ENCODE measurements around the gene PROM1. TPM values are rescaled to one million over a fixed set of nuclear protein-coding genes. Genes with fewer than 3 reads are reported as not detected.

The PROM1 gene
- total RNA-seq, 1 experiment from 2014 or later: 196 TPM

- H3K9me3 ChIP-seq: no peaks in the 10 kb centered on the region
- H3K4me3 ChIP-seq (ENCODE audit: low read depth, low read length): no peak overlapping the region
- Mint-ChIP-seq H3K36me3 (ENCODE audit: insufficient read depth, unreplicated experiment) (peaks cover 37% of the 10 kb centered on the region), H3K9me3 (ENCODE audit: unreplicated experiment) (no peaks in the 10 kb centered on the region), H3K27ac (ENCODE audit: unreplicated experiment) (no peak overlapping the region), H3K4me1 (ENCODE audit: low read depth, unreplicated experiment) (peaks cover 35% of the 10 kb centered on the region), H3K27me3 (ENCODE audit: insufficient read depth, unreplicated experiment) (no peaks in the 10 kb centered on the region), H3K4me3 (ENCODE audit: unreplicated experiment) (no peak overlapping the region)
- 0 out of 2 replicates have a peak, but pooled peaks cover 3% of the 10 kb centered on the region for H3K36me3 ChIP-seq (ENCODE audit: control insufficient read depth, insufficient read depth, low read length)
- intact Hi-C loops (cut with micrococcal nuclease; ENCODE audit: unreplicated experiment): loop anchor here (2.0 kb wide), 1 partner anchor 44 kb away; no protein-coding TSS in a partner anchor
- H3K27me3 ChIP-seq (replicated peaks; ENCODE audit: control insufficient read depth, insufficient read depth, low read length): no peaks in the 10 kb centered on the region
- no TSS peak for BruUV-seq (replicated peaks)
- TF ChIP-seq CTCF (IDR thresholded peaks at IDR 0.05; ENCODE audit: insufficient read depth in 1 of 2, low read depth in 1 of 2, low read length in 1 of 2, severe bottlenecking in 1 of 2, unreplicated experiment in 1 of 2): no peak
- CTCF ChIA-PET: no interaction called here
- POLR2A ChIA-PET: no interaction called here
- H3K4me1 ChIP-seq: peaks cover 50% of the 10 kb centered on the region
- DNase-seq: no peak
Observed at GRCh38 chr4:16039139-16039538, 44.7 kb downstream of the PROM1 start.

- Histone ChIP-seq H3K4me3 (ENCODE audit: low read depth, low read length) (no peak overlapping the region), H3K9me3 (no peaks in the 10 kb centered on the region), H3K27me3 (replicated peaks; ENCODE audit: control insufficient read depth, insufficient read depth, low read length) (no peaks in the 10 kb centered on the region), H3K36me3 (ENCODE audit: control insufficient read depth, insufficient read depth, low read length) (0 out of 2 replicates have a peak, but pooled peaks cover 3% of the 10 kb centered on the region), H3K4me1 (peaks cover 61% of the 10 kb centered on the region)
- no TSS peak for BruUV-seq (replicated peaks)
- ChIA-PET POLR2A (interaction anchor here (0.6 to 1.0 kb wide), 2 partner anchors 8 to 46 kb away, joined by 3 to 6 read pairs; partner anchors contain the start of gene PROM1), CTCF (interaction anchor here (1.0 kb wide), 1 partner anchor 8 kb away, joined by 5 read pairs; no protein-coding TSS in a partner anchor)
- peak overlapping the region; percentile 53 for H3K4me3 Mint-ChIP-seq (ENCODE audit: unreplicated experiment)
- intact Hi-C loops (cut with micrococcal nuclease; ENCODE audit: unreplicated experiment): loop anchor here (1.0 to 2.0 kb wide), 2 partner anchors 8 to 45 kb away; no protein-coding TSS in a partner anchor
- no peak for TF ChIP-seq CTCF (IDR thresholded peaks at IDR 0.05; ENCODE audit: insufficient read depth in 1 of 2, low read depth in 1 of 2, low read length in 1 of 2, severe bottlenecking in 1 of 2, unreplicated experiment in 1 of 2)
- no peaks in the 10 kb centered on the region for H3K9me3 Mint-ChIP-seq (ENCODE audit: unreplicated experiment)
- no peaks in the 10 kb centered on the region for H3K27me3 Mint-ChIP-seq (ENCODE audit: insufficient read depth, unreplicated experiment)
- H3K4me1 Mint-ChIP-seq (ENCODE audit: low read depth, unreplicated experiment): peaks cover 35% of the 10 kb centered on the region
- H3K27ac Mint-ChIP-seq (ENCODE audit: unreplicated experiment): peak overlapping the region; percentile 67
- DNase-seq: peak; percentile 68 to 86
- H3K36me3 Mint-ChIP-seq (ENCODE audit: insufficient read depth, unreplicated experiment): peaks cover 37% of the 10 kb centered on the region
Observed at GRCh38 chr4:16037901-16038300, 45.9 kb downstream of the PROM1 start.

- no peaks in the 10 kb centered on the region for H3K27me3 Mint-ChIP-seq (ENCODE audit: insufficient read depth, unreplicated experiment)
- no TSS peak for BruUV-seq (replicated peaks)
- no peak for DNase-seq
- H3K4me1 Mint-ChIP-seq (ENCODE audit: low read depth, unreplicated experiment): peaks cover 35% of the 10 kb centered on the region
- Histone ChIP-seq H3K4me1 (peaks cover 81% of the 10 kb centered on the region), H3K27me3 (replicated peaks; ENCODE audit: control insufficient read depth, insufficient read depth, low read length) (no peaks in the 10 kb centered on the region), H3K4me3 (ENCODE audit: low read depth, low read length) (no peak overlapping the region), H3K36me3 (ENCODE audit: control insufficient read depth, insufficient read depth, low read length) (0 out of 2 replicates have a peak, but pooled peaks cover 3% of the 10 kb centered on the region), H3K9me3 (no peaks in the 10 kb centered on the region)
- TF ChIP-seq CTCF (IDR thresholded peaks at IDR 0.05; ENCODE audit: insufficient read depth in 1 of 2, low read depth in 1 of 2, low read length in 1 of 2, severe bottlenecking in 1 of 2, unreplicated experiment in 1 of 2): no peak
- H3K4me3 Mint-ChIP-seq (ENCODE audit: unreplicated experiment): peak overlapping the region; percentile 7
- ChIA-PET POLR2A (no interaction called here), CTCF (no interaction called here)
- peaks cover 32% of the 10 kb centered on the region for H3K36me3 Mint-ChIP-seq (ENCODE audit: insufficient read depth, unreplicated experiment)
- no peak overlapping the region for H3K27ac Mint-ChIP-seq (ENCODE audit: unreplicated experiment)
- intact Hi-C loops (cut with micrococcal nuclease; ENCODE audit: unreplicated experiment): no loop called here
- no peaks in the 10 kb centered on the region for H3K9me3 Mint-ChIP-seq (ENCODE audit: unreplicated experiment)
Observed at GRCh38 chr4:16035843-16036242, 48.0 kb downstream of the PROM1 start.
